GM12891 (cell line): ENCODE data around the gene EML1.

Experiments used
- POLR2A ChIP-seq: IDR thresholded peaks from 2 replicates; pipeline ENCODE4 v1.6.1; 2011; ENCODE audit warnings: low read depth, low read length, control low read depth
- TAF1 ChIP-seq: IDR thresholded peaks from 2 replicates; pipeline ENCODE4 v1.6.1; 2011; ENCODE audit warnings: low read depth, low read length, control low read depth

DNA sequence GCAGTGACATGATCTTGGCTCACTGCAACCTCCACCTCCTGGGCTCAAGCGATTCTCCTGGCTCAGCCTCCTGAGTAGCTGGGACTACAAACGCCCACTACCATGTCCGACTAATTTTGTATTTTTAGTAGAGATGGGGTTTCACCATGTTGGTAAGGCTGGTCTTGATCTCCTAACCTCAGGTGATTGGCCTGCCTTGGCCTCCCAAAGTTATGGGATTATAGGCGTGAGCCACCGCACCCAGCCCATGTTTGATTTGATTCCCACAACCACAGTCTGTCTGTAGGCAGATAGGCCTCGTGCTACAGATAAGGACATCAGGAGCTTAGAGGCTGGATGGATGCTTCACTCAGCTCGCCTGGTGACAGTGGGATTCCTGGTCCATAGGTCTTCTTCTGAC, 23.0 kb downstream of the EML1 start:
- TF ChIP-seq POLR2A (no peak), TAF1 (no peak)
